Activated naive CD4-positive, alpha-beta T cell treated with anti-CD3 and anti-CD28 coated beads, Interleukin-2, amount 50 U/mL, for 72 hours (primary cell): ENCODE measurements around the gene NRXN3. TPM values are rescaled to one million over a fixed set of nuclear protein-coding genes. Genes with fewer than 3 reads are reported as not detected.

ENCODE experiments used
- ATAC-seq, 2 donors: fragments of 150-1000 bp; cut with Tn5 transposase; 2 replicates each; pipeline ENCODE4 v1.10.0; 2021; ENCODE audit warnings: mild to moderate bottlenecking in 2 of 2, moderate library complexity in 2 of 2
- DNase-seq, 2 donors: peaks; one replicate each; pipeline ENCODE4 v3.0.0; 2021 to 2022; ENCODE audit warnings: low spot score in 2 of 2
- H3K27ac Mint-ChIP-seq, 2 donors: one replicate each; pipeline ENCODE4 v1.8.0; 2022; ENCODE audit warnings: mild to moderate bottlenecking in 2 of 2, mixed read lengths in 2 of 2
- H3K36me3 Mint-ChIP-seq, 2 donors: one replicate each; pipeline ENCODE4 v1.8.0; 2022; ENCODE audit warnings: mixed read lengths in 2 of 2
- H3K9me3 Mint-ChIP-seq, 2 donors: one replicate each; pipeline ENCODE4 v1.8.0; 2022; ENCODE audit warnings: mixed read lengths in 2 of 2
- total RNA-seq, 2 donors: library from RNA; stranded (reverse); gene quantifications; one replicate each; pipeline ENCODE4 v1.2.3, GENCODE V29; 2022

NRXN3 gene
- total RNA-seq, 2 donors from 2014 or later, result not detected

DNA sequence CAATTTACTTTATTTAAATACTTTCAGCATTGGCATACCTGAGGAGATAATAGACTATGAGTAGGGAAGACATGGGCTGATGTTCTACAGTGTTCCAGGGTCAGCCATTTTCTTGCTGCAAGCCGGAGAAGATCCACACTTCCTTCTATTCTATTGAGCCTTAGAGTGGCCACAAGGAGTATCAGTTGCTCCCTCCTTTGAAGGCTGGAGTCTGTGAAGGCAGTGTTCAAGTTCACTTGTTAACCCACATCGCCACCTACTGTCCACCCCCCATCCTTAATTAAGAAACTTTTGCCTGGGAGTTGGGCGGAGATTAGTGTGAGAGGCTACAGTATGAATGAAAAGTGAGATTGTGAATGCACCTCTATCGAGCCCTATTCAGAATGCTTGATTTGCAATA, 666.6 kb downstream of the NRXN3 start:
- DNase-seq, result peak in 1 of 2 donors; percentile 9
- Mint-ChIP-seq H3K9me3 (no peaks in the 10 kb centered on the region), H3K27ac (no peak overlapping the region), H3K36me3 (no peaks in the 10 kb centered on the region)
- ATAC-seq, result peak in 1 of 2 donors; percentile 44

DNA sequence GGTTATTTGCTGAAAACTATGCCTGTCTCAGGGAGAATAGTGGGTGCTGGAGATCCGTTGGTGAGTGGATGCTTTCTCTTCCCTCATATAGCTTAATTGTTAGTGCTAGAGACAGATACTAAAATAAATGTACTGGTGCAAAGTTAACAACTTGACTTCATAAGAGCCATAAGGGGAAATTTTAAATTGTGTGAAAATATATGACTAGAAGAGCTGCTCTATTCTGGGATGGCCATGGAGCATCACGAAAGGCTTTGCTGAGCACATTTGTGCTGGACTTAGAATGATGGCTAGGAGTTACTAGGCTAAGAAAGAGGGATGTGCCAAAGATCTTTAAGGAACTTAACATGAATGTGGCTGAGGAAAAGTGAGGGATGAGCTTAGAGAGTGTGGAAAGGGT, 668.8 kb downstream of the NRXN3 start:
- Mint-ChIP-seq H3K36me3 (no peaks in the 10 kb centered on the region), H3K9me3 (peaks cover 0 to 3% of the 10 kb centered on the region in 2 donors), H3K27ac (no peak overlapping the region)
- no peak for DNase-seq
- ATAC-seq, result no peak

DNA sequence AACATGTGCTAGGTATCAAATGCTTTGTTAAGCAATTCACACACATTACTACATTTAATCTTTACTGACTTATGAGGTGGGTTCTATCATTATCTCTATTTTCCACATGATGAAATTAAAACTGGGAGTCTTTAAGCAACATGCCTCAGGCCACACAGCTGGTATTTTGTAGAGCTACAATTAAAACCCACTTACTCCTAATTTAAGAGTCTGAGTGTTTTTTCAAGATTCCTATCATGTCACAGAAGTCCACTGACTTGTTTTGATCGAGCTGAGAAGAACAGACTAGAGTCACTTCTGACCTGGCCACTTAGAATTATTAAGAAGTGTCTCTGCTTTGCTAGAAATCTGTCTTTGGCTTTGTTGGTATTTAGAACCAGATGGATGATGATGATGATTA, 670.7 kb downstream of the NRXN3 start:
- no peaks in the 10 kb centered on the region for H3K36me3 Mint-ChIP-seq
- peaks cover 0 to 3% of the 10 kb centered on the region in 2 donors for H3K9me3 Mint-ChIP-seq
- H3K27ac Mint-ChIP-seq, result no peak overlapping the region
- DNase-seq (no peak), ATAC-seq (no peak)

DNA sequence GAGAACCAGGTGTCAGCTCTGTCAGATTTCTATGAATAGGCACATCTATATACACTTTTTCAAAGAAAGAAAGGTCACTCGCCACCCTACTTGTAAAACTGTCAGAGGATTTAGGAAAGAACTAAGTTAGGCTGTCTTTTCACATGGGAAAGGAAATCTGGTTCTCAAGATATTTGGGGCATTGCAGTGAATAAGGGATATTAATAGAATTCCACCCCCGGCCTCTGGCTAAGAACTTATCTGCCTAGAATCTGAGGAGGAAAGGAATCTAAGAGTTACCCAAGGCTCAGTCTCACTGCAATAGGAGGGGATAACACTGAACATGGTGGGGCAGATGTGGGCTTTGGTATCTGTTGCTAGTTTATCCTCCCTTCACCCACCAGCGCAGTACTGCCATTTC, 677.6 kb downstream of the NRXN3 start:
- Mint-ChIP-seq H3K9me3 (peaks cover 0 to 2% of the 10 kb centered on the region in 2 donors), H3K27ac (no peak overlapping the region), H3K36me3 (no peaks in the 10 kb centered on the region)
- ATAC-seq, result no peak
- no peak for DNase-seq

DNA sequence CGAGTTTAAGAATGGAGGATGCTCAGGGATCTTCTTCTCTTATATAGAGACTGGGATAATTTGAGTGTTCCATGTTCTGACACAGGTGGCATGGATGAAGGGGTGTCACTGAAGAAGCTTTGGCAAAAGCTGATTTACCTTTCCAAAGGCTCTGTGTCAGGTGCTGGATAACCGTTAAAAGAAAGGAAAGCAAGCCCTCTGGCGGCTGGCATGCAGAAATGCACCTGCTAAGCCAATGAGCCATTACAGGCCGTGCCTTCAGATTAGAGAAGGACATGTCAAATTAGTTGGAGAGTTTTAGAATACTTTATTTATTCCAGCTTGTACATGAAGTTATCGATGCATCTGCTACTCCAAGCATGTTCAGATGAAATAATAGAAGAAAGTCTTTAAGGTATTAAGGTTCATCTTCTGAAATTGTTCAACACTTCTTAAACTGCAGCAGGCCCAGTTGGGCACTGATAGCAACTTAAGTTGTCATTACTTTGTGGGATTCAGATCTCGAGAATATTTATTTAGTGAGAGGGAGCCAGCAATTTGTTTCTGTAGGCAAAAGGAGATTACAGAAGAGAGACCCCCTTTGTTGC, 678.2 kb downstream of the NRXN3 start:
- H3K27ac Mint-ChIP-seq, result no peak overlapping the region
- no peaks in the 10 kb centered on the region for H3K9me3 Mint-ChIP-seq
- DNase-seq, result peak in 1 of 2 donors; percentile 18
- H3K36me3 Mint-ChIP-seq, result no peaks in the 10 kb centered on the region
- ATAC-seq, result no peak

DNA sequence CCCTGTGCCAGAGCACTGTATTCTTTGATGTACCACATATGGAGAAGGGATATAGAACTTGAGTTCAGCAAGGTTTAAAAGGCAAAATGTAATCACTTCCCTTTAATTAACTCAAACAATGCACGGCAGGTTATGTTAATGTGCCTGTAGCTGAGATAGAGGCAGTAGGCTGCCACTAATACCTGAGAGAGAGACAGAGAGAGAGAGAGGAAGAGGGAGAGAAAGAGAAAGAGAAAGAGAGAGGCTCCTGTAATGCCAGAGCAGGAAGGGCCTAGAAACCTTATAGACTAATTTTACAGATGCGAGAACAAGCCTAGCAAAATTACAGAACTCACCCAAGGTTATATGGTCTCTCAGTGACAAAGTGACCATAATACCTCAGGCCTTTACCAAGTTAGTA, 679.8 kb downstream of the NRXN3 start:
- Mint-ChIP-seq H3K9me3 (no peaks in the 10 kb centered on the region), H3K27ac (no peak overlapping the region), H3K36me3 (no peaks in the 10 kb centered on the region)
- no peak for DNase-seq
- ATAC-seq, result no peak

DNA sequence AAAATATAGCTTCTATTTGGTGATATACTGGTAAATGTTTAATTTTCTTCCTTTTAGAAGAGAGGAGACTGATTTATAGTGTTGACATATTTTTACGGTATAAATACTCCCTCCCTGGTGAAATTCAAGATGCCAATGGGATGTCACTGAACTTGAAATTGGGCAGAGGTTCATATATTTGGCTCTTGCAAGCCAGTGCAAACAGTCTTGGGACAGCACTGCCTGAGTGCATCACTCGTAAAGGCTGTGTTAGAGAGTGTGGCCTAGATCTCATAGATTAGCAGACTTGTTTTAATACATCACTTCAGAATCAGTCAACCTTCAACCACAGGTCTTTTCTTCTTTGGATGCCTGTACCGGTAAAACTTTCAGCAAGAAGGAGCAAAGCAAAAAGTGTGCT, 681.0 kb downstream of the NRXN3 start:
- H3K9me3 Mint-ChIP-seq, result no peaks in the 10 kb centered on the region
- no peak overlapping the region for H3K27ac Mint-ChIP-seq
- no peaks in the 10 kb centered on the region for H3K36me3 Mint-ChIP-seq
- no peak for ATAC-seq
- no peak for DNase-seq

DNA sequence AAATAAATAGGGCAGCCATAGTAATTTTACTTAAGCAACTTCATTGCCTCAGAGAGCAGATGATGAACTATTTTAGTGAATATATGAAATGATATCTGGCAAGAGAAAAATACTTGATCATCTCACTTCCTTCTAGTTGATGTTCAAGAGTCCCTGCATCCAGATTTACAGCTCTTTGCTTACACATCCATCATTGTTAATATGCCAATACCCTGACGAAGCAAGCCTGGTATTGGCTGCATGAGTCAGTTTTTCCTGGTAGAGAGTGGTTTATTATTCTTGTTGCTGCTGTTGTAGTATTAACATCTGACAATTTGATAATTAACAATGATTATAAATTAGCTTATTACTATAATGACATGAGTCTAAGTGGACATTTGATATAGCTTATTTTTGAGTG, 681.9 kb downstream of the NRXN3 start:
- Mint-ChIP-seq H3K27ac (no peak overlapping the region), H3K36me3 (no peaks in the 10 kb centered on the region), H3K9me3 (no peaks in the 10 kb centered on the region)
- DNase-seq, result no peak
- ATAC-seq, result no peak

DNA sequence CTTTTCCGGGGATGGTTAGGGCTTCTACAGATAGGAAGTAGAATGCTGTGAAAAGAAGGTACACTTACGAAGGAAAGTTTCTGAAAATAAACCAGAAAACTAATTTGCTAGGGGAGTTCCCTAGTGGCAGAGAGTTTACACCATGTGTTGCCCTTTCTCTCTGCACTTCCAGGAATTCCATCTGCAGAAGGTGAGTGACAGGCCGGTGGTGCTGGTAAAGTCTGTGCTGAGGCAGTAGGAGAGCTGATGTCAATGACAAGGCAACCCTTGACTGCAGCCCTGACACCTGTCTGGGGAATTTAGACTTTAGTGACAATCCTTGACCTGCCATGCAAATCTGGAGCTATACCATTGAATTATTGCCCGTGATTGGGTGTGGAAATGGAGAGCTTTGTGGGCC, 687.8 kb downstream of the NRXN3 start:
- Mint-ChIP-seq H3K36me3 (no peaks in the 10 kb centered on the region), H3K27ac (no peak overlapping the region), H3K9me3 (peaks cover 0 to 9% of the 10 kb centered on the region in 2 donors)
- DNase-seq (no peak), ATAC-seq (no peak)

DNA sequence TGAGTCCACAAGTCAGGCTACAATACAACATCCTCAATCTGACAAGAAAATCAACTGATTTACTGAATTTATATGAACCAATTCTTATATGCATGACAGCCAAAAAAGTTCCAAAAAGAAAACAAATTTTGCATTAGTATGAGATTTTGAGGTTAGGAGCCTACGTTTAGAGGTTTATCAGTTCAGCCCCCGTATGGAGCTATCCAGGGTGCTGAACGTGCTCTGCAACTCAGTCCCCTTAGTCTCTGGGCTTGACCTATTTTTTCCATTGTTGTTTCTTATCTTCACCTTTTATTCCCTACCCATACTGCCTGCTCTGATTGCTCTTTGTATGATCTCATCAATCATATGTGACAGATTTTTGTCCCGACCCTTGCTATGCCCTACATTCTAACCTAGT, 693.0 kb downstream of the NRXN3 start:
- ATAC-seq (no peak), DNase-seq (peak in 1 of 2 donors; percentile 21)
- Mint-ChIP-seq H3K27ac (no peak overlapping the region), H3K36me3 (no peaks in the 10 kb centered on the region), H3K9me3 (peaks cover 11 to 13% of the 10 kb centered on the region in 2 donors)

DNA sequence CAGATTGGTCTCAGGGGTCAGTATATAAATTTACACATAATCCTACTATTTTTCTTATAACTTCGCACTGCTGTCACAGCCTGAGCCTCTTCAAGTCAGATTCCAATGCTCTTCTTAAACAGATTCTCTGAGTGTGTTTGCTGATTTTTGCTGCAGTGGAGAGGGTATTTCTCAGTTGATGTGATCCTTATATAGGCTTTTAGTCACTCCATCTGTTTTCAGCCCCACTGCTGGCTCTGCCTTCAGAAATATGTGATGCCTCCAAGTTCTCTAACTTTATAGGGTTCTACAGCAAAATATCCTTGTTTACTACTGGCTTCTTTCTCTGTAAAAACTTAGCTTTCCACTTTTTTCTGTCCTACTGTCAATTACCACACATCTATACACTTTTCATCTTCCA, 702.7 kb downstream of the NRXN3 start:
- no peak for DNase-seq
- ATAC-seq, result no peak
- Mint-ChIP-seq H3K9me3 (no peaks in the 10 kb centered on the region), H3K36me3 (no peaks in the 10 kb centered on the region), H3K27ac (no peak overlapping the region)

DNA sequence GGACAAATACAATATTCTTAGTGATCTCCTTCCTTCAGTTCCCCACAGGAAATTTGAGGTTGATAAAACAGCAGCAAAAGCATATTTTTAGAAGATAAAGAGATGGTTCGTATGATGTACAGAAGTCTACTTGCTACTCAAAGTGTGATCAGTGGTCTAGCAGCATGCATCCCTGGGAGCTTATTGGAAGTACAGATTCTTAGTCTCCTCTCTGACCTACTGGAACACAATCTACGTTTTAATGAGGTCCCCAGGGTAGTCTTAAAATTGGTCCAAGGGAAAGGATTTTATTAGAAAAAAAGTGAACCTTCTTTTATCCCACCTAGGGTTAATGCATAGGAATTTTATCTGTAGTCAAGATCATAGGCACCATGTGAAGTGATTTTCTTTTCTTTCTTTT, 703.4 kb downstream of the NRXN3 start:
- Mint-ChIP-seq H3K27ac (no peak overlapping the region), H3K36me3 (no peaks in the 10 kb centered on the region), H3K9me3 (no peaks in the 10 kb centered on the region)
- DNase-seq, result no peak
- no peak for ATAC-seq

DNA sequence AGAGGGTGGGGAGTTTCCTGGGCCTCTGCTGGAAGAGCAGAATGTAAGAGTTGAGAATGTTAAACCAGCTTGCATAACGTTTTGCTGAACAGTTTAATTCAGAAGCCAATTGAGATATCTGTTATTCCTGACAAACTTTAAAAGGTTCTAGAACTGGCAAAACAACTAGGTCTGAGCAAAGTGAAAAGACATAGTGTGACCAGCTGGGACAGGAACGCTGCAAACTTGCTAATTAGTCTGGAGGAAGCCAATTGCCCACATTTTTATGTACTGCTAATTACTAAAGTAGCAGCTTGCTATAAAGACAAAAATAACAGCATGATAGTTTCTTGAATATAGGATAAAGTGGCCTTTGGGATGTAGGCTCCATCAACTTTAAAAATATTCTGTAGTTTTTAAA, 704.9 kb downstream of the NRXN3 start:
- Mint-ChIP-seq H3K27ac (no peak overlapping the region), H3K36me3 (no peaks in the 10 kb centered on the region), H3K9me3 (no peaks in the 10 kb centered on the region)
- ATAC-seq, result no peak
- DNase-seq, result no peak

DNA sequence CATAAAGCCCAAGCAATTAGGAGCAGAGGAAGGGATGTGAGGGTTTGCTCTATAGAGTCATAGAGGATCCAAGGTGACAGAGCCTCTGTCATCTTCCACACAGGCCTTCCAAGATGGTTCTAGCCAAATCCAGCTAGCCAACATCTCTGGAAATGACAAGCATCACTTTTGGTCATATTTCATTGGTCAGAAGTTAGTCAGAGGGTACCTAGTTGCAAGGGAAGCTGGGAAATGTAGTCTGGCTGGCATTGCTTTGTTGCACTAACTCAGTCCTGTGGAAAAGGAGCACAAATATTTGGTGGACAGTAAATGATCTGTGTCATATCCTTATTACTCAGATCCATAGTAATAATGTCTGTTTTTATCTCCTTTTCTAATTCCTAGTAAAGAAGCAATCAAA, 715.7 kb downstream of the NRXN3 start:
- Mint-ChIP-seq H3K9me3 (peaks cover 6 to 7% of the 10 kb centered on the region in 2 donors), H3K27ac (no peak overlapping the region), H3K36me3 (peaks cover 0 to 4% of the 10 kb centered on the region in 2 donors)
- ATAC-seq (no peak), DNase-seq (no peak)

DNA sequence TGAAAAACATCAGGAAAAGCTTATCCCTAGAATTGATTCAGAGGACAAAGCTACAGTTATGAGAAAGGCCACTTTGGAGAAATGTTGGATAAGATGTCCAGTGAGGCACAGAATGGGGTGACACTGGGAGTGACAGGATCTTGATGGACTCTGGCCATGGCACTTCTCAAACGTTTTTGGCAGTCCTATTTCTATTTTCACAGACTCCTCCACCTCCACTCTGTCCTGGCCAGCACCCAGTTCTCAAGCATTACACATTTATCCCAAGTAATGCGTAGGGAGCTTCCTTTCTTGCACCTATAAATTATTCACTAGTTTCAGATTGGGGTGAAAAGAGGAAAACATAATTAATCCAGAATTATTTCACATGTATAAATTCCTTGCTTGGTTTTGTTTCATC, 727.3 kb downstream of the NRXN3 start:
- DNase-seq (no peak), ATAC-seq (no peak)
- H3K27ac Mint-ChIP-seq, result no peak overlapping the region
- H3K9me3 Mint-ChIP-seq, result peaks cover 8 to 9% of the 10 kb centered on the region in 2 donors
- H3K36me3 Mint-ChIP-seq, result no peaks in the 10 kb centered on the region

DNA sequence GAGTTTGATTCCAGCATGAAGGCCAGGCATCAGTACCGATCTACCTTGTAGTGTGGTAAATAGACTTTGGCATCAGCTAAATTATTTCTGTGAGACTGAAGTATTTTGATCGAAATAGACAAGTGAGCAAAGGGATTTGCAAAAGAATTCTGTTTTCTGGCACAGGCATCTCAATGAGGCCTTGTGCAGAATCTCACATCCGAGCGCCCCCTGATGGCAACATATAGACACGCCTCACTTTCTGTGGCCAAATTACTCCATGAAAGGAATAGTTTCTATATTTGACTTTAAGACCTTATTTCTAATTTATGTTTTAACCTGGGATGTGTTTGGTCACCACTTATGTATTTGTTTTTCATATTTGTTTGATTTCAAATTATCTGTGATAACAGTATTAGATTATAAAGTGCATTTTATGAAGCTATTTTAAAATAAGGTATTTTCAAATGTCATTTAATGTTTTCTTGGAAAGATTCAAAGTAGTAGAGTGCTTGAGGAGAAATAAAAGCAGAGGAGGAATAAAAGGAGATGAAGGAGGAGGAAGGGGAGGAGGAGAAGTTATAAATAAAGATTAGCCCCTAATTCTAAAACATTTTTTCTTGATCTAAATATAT, 731.9 kb downstream of the NRXN3 start:
- DNase-seq (peak in 1 of 2 donors; percentile 2), ATAC-seq (no peak)
- Mint-ChIP-seq H3K9me3 (peaks cover 0 to 4% of the 10 kb centered on the region in 2 donors), H3K36me3 (no peaks in the 10 kb centered on the region), H3K27ac (no peak overlapping the region)

DNA sequence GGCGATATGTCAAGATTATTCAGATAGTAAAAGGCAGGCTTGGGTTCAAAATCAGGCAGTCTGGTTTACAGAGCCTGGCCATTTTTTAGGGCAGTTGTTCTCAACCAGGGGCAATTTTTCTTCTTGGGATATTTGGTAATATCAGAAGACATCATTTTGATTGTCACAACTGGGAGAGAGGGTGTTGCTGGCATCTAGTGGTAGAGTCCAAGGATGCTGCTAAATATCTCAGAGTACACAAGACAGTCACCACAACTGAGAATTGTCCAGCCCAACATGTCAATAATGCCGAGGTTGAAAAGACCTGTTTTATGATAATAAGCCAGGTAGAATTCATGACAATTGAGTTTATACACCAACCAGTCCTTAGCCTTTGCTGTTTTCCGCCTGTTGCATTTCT, 733.9 kb downstream of the NRXN3 start:
- Mint-ChIP-seq H3K9me3 (peaks cover 0 to 4% of the 10 kb centered on the region in 2 donors), H3K36me3 (no peaks in the 10 kb centered on the region), H3K27ac (no peak overlapping the region)
- DNase-seq (no peak), ATAC-seq (no peak)

DNA sequence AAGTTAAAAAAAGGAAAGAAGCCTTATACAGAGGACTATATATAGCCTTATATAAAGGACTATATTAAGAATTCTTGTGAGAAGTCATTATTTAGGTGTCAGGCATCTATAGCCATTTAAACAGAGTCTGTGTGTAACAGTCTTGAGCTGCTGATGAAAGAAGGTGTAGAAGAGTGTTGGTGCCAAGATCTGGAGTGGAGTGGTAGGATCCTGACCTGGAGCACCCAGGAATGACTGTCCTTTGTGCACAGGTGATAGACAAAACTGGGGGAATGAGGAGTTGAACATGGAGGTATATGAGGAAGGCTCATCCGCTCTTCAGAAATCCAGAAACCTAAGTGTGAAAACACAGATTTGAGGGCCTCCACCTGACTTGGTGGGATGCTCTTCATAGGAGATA, 747.3 kb downstream of the NRXN3 start:
- peaks cover 13 to 15% of the 10 kb centered on the region in 2 donors for H3K9me3 Mint-ChIP-seq
- DNase-seq (no peak), ATAC-seq (no peak)
- no peak overlapping the region for H3K27ac Mint-ChIP-seq
- H3K36me3 Mint-ChIP-seq, result no peaks in the 10 kb centered on the region
